HepG2 (cell line): ENCODE results near the gene NOP58. TPM values are rescaled to one million over a fixed set of nuclear protein-coding genes. Genes with fewer than 3 reads are reported as not detected.

Source experiments
- ATF7 ChIP-seq, 2 experiments: fragments of 450-650 bp in 1 of 2; sonication (generic) in 1 of 2; formaldehyde crosslinking in 1 of 2; IDR thresholded peaks; 2 replicates each; pipeline versions ENCODE4 v1.4.0 to v1.6.1; 2016 to 2020; ENCODE audit warnings: antibody characterized with exemption in 1 of 2, mild to moderate bottlenecking in 1 of 2, missing genetic modification reagents in 1 of 2
- ESRRA ChIP-seq: sonication (generic); formaldehyde crosslinking; IDR thresholded peaks from 2 replicates; pipeline ENCODE4 v1.5.1; 2020; ENCODE audit warnings: mild to moderate bottlenecking, low read depth, missing genetic modification reagents
- IRF2 ChIP-seq: IDR thresholded peaks from 2 replicates; pipeline ENCODE4 v1.6.1; 2018; ENCODE audit warnings: missing genetic modification reagents, missing compliant biosample characterization
- IRF9 ChIP-seq: sonication (generic); formaldehyde crosslinking; IDR thresholded peaks from 2 replicates; pipeline ENCODE4 v1.8.0; 2022; ENCODE audit warnings: missing genetic modification reagents, mild to moderate bottlenecking, borderline replicate concordance
- KDM2A ChIP-seq: sonication (generic); formaldehyde crosslinking; IDR thresholded peaks from 2 replicates; pipeline ENCODE4 v1.4.0; 2020; ENCODE audit warnings: low read depth, missing genetic modification reagents, borderline replicate concordance
- MAFK ChIP-seq, 2 experiments: IDR thresholded peaks in 1 of 2; conservative IDR thresholded peaks in 1 of 2; 2 replicates each; pipeline ENCODE4 v1.6.1; 2011; ENCODE audit warnings: improper control_type of control experiment in 2 of 2, low read length in 2 of 2
- MBD4 ChIP-seq: IDR thresholded peaks from 2 replicates; pipeline ENCODE4 v1.6.1; 2012; ENCODE audit warnings: low read length, inconsistent platforms, borderline replicate concordance
- MZF1 ChIP-seq: sonication (generic); formaldehyde crosslinking; IDR thresholded peaks from 2 replicates; pipeline ENCODE4 v1.8.1; 2023; ENCODE audit warnings: mild to moderate bottlenecking, missing genetic modification reagents, borderline replicate concordance
- NONO ChIP-seq, 2 experiments: fragments of 450-650 bp in 1 of 2; sonication (generic) in 1 of 2; formaldehyde crosslinking in 1 of 2; IDR thresholded peaks in 1 of 2; conservative IDR thresholded peaks in 1 of 2; 2 replicates each; pipeline versions ENCODE4 v1.6.1 to v1.8.0; 2017 to 2022; ENCODE audit warnings: mild to moderate bottlenecking in 1 of 2, missing genetic modification reagents in 1 of 2, moderate library complexity in 1 of 2
- NR1H2 ChIP-seq: sonication (generic); formaldehyde crosslinking; IDR thresholded peaks from 2 replicates; pipeline ENCODE4 v1.8.1; 2022; ENCODE audit warnings: low read depth, missing genetic modification reagents, borderline replicate concordance
- SP2 ChIP-seq: sonication (generic); formaldehyde crosslinking; IDR thresholded peaks from 2 replicates; pipeline ENCODE4 v1.5.1; 2020; ENCODE audit warnings: mild to moderate bottlenecking, missing genetic modification reagents
- TBX2 ChIP-seq: sonication (generic); formaldehyde crosslinking; IDR thresholded peaks from 2 replicates; pipeline ENCODE4 v1.5.0; 2020; ENCODE audit warnings: missing genetic modification reagents, mild to moderate bottlenecking, borderline replicate concordance
- ZGPAT ChIP-seq: IDR thresholded peaks from 2 replicates; pipeline ENCODE4 v1.6.1; 2016; ENCODE audit warnings: mild to moderate bottlenecking
- ZKSCAN1 ChIP-seq: fragments of 150-350 bp; IDR thresholded peaks from 2 replicates; pipeline ENCODE4 v1.6.1; 2014; ENCODE audit warnings: low read length
- ZNF558 ChIP-seq: sonication (generic); formaldehyde crosslinking; IDR thresholded peaks from 2 replicates; pipeline ENCODE4 v1.9.0; 2022; ENCODE audit warnings: mild to moderate bottlenecking, missing genetic modification reagents, borderline replicate concordance
- ZNF775 ChIP-seq: sonication (generic); formaldehyde crosslinking; IDR thresholded peaks from 2 replicates; pipeline ENCODE4 v1.4.0; 2020; ENCODE audit warnings: missing genetic modification reagents, mild to moderate bottlenecking, moderate library complexity, borderline replicate concordance
- polyA plus RNA-seq, 8 experiments: library from polyadenylated mRNA; depleted of rRNA in 3 of 8; stranded (reverse) in 7 of 8; unstranded in 1 of 8; fragments of >200 nt; fragmentation: Illumina TruSeq in 4 of 8; extraction: Trizol in 4 of 8; gene quantifications; 2 replicates each; pipeline versions ENCODE4 v1.2.1 to v1.2.3, GENCODE V29; 2011 to 2016; ENCODE audit warnings: low read depth in 4 of 8, missing spikeins in 1 of 8, mixed read lengths in 1 of 8; ENCODE audit not compliant: insufficient read depth in 1 of 8
- total RNA-seq, 5 experiments: library from RNA; depleted of rRNA; stranded (reverse); fragments of >200 nt; fragmentation: Illumina TruSeq; extraction: Trizol; gene quantifications; 2 replicates each; pipeline ENCODE4 v1.2.3, GENCODE V29; 2016; ENCODE audit warnings: low read depth in 1 of 5
- TF ChIP-seq, protein P1 (sequence below): sonication (generic); formaldehyde crosslinking; IDR thresholded peaks from 2 replicates; pipeline ENCODE4 v1.4.0; 2020; ENCODE audit warnings: missing genetic modification reagents
- TF ChIP-seq, protein P2 (sequence below): sonication (generic); formaldehyde crosslinking; IDR thresholded peaks from 2 replicates; pipeline ENCODE4 v1.4.0; 2020; ENCODE audit warnings: mild to moderate bottlenecking, missing genetic modification reagents

NOP58 gene
- total and polyA plus RNA-seq, 2 of the 13 experiments (the other 11 are each of a cell fraction or from before 2014, with no cell fraction given) = 74.9 to 203 TPM

- TF ChIP-seq NONO (IDR thresholded peaks at IDR 0.05) (no peak), NONO (CRISPR knock-in tag; conservative IDR thresholded peaks at IDR 0.05) (no peak), ZGPAT (no peak), KDM2A (CRISPR knock-in tag) (no peak), SP2 (CRISPR knock-in tag) (no peak), MAFK (conservative IDR thresholded peaks at IDR 0.05 in 1 of 2, IDR thresholded peaks at IDR 0.05 in 1 of 2; ENCODE audit: low read length in 2 of 2) (no peak), ZNF775 (CRISPR knock-in tag) (no peak), NR1H2 (CRISPR knock-in tag) (no peak), MZF1 (CRISPR knock-in tag) (no peak), MBD4 (no peak), IRF9 (no peak), ZNF558 (CRISPR knock-in tag) (no peak), IRF2 (CRISPR knock-in tag) (0 out of 2 replicates have a peak, but pooled peaks have one; percentile 8), ESRRA (no peak), TBX2 (no peak), ZKSCAN1 (no peak), ATF7 (IDR thresholded peaks at IDR 0.05) (no peak), ATF7 (CRISPR knock-in tag; IDR thresholded peaks at IDR 0.05) (no peak)
- TF ChIP-seq, protein P1, sequence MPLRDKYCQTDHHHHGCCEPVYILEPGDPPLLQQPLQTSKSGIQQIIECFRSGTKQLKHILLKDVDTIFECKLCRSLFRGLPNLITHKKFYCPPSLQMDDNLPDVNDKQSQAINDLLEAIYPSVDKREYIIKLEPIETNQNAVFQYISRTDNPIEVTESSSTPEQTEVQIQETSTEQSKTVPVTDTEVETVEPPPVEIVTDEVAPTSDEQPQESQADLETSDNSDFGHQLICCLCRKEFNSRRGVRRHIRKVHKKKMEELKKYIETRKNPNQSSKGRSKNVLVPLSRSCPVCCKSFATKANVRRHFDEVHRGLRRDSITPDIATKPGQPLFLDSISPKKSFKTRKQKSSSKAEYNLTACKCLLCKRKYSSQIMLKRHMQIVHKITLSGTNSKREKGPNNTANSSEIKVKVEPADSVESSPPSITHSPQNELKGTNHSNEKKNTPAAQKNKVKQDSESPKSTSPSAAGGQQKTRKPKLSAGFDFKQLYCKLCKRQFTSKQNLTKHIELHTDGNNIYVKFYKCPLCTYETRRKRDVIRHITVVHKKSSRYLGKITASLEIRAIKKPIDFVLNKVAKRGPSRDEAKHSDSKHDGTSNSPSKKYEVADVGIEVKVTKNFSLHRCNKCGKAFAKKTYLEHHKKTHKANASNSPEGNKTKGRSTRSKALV (CRISPR knock-in tag) = no peak
- TF ChIP-seq, protein P2, sequence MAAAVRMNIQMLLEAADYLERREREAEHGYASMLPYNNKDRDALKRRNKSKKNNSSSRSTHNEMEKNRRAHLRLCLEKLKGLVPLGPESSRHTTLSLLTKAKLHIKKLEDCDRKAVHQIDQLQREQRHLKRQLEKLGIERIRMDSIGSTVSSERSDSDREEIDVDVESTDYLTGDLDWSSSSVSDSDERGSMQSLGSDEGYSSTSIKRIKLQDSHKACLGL (CRISPR knock-in tag) = no peak
These were observed 13.4 kb downstream of the NOP58 start (continued) for GRCh38 chr2:202278944-202279343.
